ENCODE measurements around the gene DOCK9.

The DOCK9 gene

DNA sequence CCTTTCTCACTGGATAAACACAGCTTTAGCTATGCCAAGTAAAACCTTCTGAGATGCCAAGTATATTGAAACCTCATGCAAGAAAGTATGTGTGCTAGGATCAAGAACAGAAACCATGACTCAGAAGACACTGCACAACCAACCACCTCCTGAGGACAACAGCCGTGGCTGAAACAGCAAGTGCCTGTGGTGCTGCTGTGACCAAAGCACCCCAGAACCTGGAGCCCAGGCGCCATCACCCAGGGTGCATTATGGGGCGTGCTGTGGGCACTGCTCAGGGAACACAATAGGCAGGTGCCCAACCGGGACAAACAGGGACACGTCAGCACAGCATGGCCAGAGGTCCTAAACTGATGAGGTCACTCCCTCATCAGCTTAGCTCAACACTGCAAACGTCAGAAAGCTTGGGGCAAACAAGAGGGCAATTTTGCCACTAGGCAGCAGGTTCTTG lies 124.1 kb downstream of the DOCK9 start:
- no peak for DNase-seq (ENCODE audit: low read depth)

DNA sequence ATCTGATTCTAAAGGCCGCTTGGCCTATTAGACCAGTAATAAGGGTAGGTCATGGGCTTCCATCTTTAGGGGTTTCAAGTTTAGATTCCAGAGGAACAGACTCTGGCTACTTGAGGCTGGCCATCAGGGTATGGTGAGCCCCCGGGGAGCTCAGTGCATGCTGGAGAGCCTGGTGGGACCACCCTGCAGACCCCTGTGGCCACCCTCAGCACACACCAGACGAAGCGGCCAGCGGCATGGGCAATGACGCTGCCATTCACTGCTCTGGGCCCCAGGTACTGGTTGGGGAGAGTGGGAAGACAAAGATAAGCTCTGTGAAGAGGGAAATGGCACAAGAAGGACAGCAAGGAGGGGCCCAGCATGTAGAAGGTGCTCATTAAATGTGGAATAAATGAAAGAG lies 126.6 kb downstream of the DOCK9 start:
- DNase-seq (ENCODE audit: low read depth), result no peak

DNA sequence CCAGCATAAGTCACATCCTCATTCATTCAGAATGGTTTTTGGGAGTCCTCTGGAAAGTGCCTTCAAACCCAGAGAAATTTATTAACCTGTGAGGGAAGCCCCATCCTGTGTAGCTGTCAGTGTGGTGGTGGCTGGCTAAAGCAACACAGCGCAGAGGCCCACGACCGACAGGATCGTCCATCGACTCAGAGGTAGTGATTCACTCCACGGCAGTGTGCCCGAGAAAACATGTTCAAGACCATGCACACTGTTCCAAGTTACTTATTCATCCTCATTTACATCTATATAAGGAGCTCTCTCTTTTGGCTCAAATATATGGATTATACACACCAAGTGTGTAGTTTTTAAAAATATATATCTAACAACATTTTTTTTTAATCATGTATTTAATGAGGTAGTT lies 129.1 kb downstream of the DOCK9 start:
- DNase-seq (ENCODE audit: low read depth), result no peak

DNA sequence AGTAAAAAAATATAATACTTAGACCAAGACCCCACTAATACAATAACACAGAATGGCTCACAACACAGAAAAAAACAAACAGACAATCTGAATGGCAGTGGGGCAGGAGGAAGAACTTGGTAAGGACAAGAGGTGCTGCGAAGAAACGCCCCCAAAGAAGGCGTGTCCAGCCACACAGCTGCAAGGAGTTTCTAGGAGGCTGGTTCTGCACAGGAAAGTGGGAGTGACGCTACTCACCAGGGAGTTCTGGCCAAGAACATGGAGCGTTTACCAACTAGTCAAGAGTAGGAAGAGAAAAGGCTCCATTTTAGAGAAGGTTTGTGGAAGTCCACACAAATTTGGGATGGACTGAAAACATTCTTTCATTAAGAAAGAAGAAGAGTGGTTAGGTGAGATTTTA lies 130.1 kb downstream of the DOCK9 start:
- DNase-seq (ENCODE audit: low read depth), result no peak

DNA sequence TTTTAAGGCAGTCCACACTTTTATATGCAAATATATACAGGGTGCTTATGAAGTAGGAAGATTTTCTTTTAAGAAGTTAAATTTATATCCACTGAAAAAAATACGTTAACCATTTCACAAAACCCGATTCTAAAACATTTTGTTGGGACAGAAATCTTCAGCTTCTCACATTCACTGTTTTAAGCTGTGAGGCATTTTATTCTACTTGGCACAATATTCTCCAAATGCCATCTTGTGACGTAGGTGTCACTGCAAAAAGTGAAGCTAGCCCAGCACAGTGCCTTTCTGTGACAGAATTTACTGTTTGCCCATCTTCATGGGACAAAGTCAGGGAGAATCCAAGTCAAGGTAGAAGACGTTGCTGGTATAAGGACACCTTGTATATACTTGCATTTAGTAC lies 130.9 kb downstream of the DOCK9 start:
- no peak for DNase-seq (ENCODE audit: low read depth)

DNA sequence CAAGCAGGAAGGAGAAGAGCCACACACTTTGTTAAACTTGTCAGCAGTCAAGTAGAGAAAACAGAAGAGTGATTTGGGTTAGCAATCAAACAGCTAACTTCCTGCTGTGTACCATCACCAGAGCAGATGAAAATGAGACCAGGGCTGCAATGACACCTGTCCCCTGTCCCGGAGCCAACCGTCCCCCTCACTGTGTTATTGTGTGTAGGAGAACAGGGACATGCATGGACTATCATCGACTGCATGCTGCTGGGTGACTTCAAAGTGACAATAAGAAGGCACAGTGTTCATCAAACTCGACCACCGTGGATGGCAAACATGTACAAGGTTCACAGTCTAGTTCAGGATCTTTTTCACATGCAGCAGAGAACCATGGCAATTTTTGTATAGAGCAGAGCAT lies 131.3 kb downstream of the DOCK9 start:
- DNase-seq (ENCODE audit: low read depth), result no peak

DNA sequence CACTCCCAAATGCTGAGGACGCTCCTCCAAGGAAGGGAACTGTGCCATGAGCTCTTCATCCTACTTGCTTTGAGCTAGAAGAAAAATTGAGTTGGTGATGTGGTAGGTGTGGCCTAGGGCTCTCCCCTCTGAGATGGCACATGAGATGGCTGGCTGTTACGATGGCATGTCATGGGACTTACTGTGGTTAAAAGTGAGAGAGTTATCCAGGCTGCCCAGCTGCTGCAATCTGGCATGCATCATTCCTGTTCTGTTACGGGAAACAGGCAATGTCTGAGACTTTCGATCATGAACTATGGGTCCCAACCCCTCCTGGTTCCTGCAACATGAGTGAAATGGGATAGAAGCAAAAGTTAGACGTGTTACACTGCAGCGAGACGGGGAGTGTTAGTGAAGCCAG lies 132.1 kb downstream of the DOCK9 start:
- DNase-seq (ENCODE audit: low read depth), result no peak

DNA sequence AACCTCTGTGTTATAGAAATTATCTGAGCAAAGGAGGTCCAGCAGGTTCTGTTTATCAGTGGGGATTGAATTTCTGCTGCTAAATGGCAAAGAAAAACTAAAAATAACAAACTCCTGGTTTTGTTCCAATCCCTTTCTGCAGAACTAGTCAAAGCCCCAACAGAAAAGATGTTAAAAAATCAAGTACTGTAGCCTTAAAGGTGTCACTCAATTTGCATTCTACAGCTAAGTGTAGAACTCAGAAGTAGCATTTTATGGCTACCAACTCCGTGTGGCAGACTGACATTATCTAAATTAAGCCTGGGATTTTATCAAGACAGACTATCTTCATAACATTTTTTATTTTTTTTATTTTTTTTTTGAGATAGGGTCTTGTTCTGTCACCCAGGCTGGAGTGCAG lies 133.8 kb downstream of the DOCK9 start:
- no peak for DNase-seq (ENCODE audit: low read depth)

DNA sequence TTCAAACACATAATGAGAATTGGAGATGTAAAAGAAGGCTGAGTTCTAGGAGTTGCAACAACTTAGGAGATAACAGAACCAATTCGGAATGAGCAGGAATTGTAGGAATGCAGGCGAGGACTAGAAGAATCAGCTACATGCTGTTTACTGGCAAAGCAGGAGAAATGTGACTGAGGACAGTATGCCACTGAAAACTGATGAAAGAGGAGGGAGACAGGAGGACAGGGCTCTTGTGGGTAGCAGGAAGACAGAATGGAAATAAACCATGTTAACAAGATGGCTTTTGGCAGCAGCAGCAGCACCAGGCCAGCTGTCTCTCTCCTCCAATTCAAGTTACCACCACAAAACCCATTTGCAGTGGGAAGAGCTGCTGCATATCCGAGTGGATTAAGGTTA lies 134.4 kb downstream of the DOCK9 start:
- DNase-seq (ENCODE audit: low read depth), result no peak

DNA sequence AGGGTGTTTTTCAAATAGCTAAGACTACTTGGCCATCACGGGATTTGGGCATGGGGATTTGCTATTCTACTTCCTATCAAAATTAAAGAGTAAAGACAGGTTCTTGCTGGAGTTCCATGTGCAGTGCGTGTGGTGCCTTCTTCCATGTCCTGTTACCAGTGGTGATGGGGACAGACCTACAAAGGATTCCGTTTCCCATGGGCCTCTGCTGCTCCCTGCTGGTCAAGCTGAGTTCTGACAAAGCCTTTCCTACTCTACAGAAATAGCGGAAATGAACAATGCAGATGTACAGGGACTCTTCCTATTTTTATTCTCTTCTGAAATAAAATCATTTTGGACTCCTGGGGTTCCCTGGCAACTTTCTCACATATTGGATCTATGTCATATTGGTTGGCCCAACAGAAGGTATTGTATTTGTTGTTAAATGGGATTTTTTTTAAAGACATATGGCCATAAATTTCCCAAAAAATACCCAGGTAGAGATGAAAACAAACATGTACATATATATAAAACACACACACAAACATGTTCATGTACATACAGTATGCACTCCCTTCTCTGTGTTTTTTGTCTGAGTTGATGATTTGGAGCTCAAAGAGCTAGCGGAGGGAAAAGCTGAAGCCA lies 134.9 kb downstream of the DOCK9 start:
- DNase-seq (ENCODE audit: low read depth), result peak; percentile 1

DNA sequence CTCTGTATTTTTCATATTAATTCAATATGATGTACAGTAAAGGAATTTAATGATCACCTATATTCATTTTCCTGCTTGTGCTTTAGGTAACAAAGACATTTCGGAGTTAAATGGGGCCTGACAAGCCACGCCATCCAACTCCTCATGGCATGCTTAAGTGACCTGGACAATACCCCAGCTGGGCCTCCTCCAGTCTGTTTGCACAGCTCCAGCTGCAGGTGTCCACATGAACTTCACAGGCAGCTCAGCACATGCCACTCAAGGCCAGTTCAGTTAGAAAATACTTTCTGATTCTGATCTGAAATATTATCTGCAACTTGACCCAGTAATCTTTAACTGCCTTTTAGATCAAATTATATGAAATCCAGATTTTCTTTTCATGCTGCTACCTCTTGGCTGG lies 135.8 kb downstream of the DOCK9 start:
- no peak for DNase-seq (ENCODE audit: low read depth)

DNA sequence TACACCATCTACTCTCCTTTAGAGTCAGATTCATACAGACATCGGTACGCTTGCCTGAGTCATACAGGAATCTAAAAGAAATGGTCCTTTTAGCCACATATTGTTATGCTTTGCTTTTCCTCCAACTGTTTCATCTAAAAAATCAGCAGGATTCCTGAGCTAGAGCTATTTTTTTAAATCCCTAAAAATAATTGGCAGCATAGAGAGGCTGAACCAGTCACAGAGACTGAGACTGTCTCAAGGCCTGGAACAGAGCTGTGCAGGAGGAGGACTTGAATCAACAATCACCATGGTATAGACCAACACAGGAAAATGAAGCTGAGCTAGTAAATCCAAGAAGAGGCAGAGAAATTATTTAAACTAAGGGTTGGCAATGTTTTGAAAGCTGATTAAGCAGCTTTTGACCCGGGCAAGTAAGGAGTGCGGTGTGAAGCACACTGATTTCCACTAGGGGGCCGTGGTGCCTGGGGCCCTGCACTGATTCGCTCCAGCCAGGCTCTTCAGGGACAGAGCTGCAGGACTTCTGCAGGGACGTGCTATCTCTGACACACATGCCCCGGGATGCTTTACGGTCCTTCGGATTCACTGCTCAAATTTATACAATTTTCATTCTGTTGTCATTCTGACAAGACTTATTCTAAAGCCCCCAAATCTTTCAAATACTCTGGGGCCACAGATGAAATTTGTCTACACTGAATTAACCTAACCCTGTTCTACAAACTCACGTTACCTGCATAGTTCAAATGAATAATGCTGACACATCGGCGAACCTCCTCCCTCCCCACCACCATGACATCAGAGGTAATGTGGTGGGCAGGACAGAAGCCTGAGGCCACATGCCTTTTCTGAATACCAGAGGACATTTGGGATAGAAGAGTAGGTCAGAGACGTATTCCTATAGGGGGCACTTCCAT lies 137.8 kb downstream of the DOCK9 start:
- DNase-seq (ENCODE audit: low read depth), result no peak

DNA sequence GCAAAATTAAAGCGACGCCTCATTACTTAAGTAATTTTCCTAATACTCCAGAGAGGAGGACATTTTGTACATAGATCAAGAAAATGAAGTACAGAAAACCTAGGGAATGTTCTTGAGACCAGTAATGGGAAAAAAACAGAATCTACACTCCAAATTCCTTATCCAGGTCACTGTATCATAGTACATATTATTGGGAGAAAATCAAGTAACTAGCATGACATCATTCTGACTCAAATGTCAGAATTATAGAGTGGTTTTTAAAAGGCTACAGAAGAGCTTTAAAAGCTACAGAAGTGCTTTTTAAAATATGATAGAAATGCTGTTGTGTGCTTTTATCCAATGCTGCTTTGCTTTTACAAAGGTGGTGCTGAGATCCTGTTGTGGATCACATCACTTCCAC lies 139.1 kb downstream of the DOCK9 start:
- DNase-seq (ENCODE audit: low read depth), result no peak

DNA sequence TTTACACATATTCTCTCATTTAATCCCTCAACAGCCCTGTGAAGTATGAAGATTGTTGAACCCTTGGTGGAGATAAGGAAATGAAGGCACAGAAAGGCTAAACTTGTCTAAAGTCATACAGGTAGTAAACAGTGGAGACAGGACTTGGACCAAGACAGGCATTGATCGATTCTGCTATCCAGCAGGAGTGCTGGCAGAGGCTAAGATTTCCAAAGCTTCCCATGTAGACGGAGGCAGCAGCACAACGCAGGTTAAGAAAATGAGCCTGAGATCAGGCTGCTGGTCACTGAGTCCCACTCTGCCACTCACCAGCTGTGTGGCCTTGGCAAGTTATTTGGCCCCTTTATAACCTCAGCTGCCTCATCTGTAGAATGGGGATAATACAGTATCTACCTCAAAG lies 140.0 kb downstream of the DOCK9 start:
- no peak for DNase-seq (ENCODE audit: low read depth)

DNA sequence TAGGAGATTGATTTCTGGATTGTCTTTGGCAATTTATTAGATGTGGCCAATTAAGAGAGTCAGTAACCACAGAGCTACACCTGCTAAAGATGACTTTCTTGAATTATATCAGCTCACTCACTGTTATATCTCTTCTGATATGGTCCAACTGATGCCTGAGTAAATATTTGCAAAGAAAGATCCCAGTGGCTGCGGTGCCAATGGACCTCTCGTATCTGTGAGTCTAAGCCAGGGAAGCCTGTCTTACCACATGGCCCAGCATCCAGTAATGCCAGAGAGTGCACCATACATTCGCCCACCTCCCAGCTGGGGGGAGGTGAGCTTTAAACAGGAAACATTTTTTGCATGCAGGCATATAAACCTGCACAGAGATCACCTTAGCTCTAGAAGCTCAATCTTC lies 142.7 kb downstream of the DOCK9 start:
- DNase-seq (ENCODE audit: low read depth), result no peak

DNA sequence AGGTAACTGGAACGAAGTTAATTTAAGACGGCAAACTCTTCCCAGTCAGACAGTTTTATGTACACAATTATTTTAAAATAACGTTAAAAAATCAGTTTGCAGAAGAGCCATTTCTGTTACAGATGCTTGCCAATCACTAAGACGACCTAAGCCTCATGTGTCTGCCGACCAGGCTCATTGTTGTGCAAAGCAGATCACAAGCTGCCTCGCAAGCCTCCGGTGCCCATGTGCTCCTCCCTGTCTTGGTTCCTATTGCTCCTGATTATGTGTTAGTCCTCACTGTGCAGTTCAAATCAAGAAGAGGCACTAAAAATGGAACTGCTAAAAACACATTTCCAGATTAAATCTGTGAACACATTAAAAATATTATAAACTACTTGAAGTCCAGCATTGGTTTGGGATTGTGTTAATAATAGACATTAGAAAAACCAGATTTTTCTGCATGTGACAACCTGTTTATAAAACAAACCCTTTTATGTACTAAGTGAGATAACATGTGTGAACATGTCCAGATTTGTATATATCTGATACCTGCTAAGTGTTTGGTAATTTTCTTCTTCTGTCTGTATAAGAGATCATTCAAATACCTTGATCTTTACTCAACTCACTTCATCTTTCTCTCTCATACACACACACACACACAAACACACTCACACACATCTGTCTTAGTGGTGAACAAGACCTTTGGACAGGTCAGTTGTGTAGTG lies 143.5 kb downstream of the DOCK9 start:
- DNase-seq (ENCODE audit: low read depth), result no peak

DNA sequence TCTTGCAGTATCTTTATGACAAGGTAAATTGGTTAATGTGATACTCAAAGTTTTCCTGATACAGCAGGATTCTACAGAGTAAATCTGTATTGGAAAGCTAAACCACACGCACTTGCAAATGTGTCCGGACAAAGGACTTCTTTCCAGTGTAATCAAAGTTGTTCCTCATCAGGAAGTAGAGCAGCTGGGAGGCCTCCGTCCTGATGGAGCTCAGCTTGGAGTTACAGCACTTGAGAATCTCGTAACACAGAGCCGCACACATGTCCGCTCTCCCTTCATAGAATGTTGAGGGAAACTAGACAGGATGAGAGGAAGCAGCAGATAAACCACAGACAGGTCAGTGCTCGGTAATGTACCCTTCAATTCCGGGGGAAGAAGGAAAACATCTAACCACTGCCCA lies 146.6 kb downstream of the DOCK9 start:
- DNase-seq (ENCODE audit: low read depth), result no peak

DNA sequence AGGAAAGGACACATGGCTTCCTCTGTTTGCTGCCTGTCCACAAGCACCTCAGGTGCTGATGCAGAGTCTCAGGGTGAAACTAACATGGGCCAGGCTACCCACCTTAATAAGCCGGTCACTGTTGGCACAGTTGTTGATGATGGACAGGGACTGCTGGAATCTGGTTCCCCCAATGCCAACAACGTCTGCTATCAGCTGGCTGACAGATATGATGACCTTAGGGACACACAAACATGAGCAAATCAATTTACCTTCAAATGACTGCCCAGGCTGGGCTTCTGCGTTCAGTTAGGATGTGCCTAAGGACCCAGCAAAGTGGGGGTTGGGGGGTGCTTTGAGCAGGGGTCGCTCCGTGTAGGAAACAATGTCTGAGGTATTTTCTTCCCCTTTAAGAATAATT lies 148.3 kb downstream of the DOCK9 start:
- DNase-seq (ENCODE audit: low read depth), result no peak

DNA sequence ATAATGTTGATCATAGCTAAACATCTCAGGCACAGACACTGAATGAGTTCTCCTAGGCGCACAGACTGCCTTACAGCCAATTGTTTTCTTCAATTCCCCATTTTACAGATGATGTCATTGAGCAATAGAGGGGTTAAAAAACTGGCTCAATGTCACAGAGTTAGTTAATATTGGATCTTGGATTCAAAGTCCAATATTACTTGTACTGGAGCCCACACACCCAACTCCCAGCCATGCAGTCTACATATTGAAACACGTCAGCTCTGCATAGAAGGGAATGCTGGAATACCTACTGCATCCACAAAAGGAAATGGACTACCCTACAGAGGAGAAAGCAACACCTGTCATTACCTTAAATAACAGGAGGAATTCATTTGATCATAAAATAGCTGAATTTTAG lies 149.2 kb downstream of the DOCK9 start:
- DNase-seq (ENCODE audit: low read depth), result no peak

DNA sequence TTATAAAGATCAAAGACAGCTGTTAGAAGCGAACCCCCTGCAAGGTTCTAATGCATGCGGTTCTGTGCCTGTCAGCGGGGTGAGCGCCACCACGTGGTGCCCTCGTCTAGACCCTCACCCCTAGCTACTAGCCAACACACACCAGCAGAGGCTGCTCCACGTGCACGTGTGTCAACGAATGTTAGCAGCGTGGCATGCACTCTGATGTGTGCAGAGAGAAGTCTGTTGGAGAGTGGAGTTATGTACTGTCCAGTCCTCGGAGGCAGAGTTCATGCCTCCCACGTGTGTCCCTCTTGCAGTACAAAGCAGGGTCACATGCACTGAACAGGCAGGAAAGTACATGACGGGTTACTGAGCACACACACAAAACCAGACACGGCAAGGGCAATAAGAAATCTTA lies 150.4 kb downstream of the DOCK9 start:
- DNase-seq (ENCODE audit: low read depth), result no peak

DNA sequence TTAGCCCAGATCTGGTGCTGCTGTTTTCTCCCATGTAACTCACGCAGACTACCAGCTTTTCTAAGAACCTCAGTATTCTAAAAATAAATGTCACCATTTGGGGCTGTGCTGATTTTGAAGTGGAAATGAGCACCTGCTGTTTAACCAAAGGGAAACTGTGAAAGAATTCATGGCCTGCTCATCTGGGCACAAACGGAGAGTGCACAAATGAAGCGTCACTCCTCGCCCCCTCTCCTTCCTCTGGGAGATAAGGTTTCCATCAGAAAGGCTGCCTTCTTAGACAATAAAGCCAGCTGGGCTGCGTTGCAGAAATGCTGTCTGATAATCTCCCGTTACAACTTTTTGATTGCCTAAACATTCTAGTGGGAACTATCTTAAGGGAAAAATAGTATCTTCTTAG lies 151.7 kb downstream of the DOCK9 start:
- DNase-seq (ENCODE audit: low read depth), result no peak

DNA sequence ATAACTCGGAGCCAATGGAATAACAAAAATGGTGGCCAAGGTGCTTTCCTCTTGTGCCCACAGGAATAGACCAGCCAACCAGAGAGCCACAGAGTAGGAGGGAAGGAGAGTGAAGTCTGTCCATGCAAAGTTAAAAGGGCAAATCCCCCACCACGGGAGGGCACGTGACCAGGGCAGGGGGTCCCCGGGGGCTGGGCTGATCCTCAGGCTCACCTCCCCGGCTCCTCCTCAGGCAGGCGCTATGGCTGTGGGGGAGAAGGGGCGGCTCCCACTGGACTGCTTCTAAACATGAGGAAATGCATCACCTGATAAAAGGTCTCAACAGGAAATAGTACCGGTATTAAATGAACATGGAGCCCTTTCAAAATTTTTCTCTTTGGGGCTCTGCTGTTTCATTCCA lies 152.2 kb downstream of the DOCK9 start:
- DNase-seq (ENCODE audit: low read depth), result no peak
